ENCODE measurements around the gene TMUB1. TPM values are rescaled to one million over a fixed set of nuclear protein-coding genes. Genes with fewer than 3 reads are reported as not detected.
A peak's percentile ranks its signal among the peaks of the same experiment; 100 is the strongest.

TMUB1 gene
- total RNA-seq, 1 experiment from 2014 or later, result 45.4 TPM

GRCh38 chr7:151091003-151091402 lies 7.7 kb upstream of the TMUB1 start:
- Histone ChIP-seq H3K4me2 (ENCODE audit: insufficient read depth, insufficient read length, low read length) (no peak overlapping the region), H3K18ac (ENCODE audit: insufficient read length, low read depth, low read length) (no peak overlapping the region), H3K4ac (ENCODE audit: low read depth, low read length) (no peak overlapping the region), H2BK5ac (ENCODE audit: insufficient read length, low read length) (no peak overlapping the region), H3K79me1 (ENCODE audit: insufficient read depth, low read depth, low read length, poor library complexity, severe bottlenecking) (peaks cover 6% of the 10 kb centered on the region), H3K14ac (ENCODE audit: insufficient read depth, low read length) (no peak overlapping the region), H4K91ac (ENCODE audit: insufficient read length, low read depth, low read length) (no peak overlapping the region), H2AK5ac (ENCODE audit: insufficient read length, low read length) (no peak overlapping the region), H3K27ac (ENCODE audit: insufficient read length, low read depth, low read length) (no peak overlapping the region), H2BK20ac (ENCODE audit: low read depth, low read length, poor library complexity, severe bottlenecking) (no peak overlapping the region), H3K9ac (ENCODE audit: extremely low read depth, insufficient read length, low read length) (no peak overlapping the region), H2BK120ac (ENCODE audit: low read depth, low read length, poor library complexity, severe bottlenecking) (no peak overlapping the region), H3K56ac (ENCODE audit: insufficient read length, low read depth, low read length) (no peak overlapping the region), H3K27me3 (ENCODE audit: insufficient read depth, low read length) (no peaks in the 10 kb centered on the region; the same call in 1 of the 2 replicates), H3K23me2 (ENCODE audit: insufficient read length, low read depth, low read length, poor library complexity, severe bottlenecking) (peaks cover 13% of the 10 kb centered on the region), H3K79me2 (ENCODE audit: insufficient read depth, low read length) (peaks cover 25% of the 10 kb centered on the region), H4K8ac (replicated peaks; ENCODE audit: insufficient read length, low read depth, low read length) (no peak overlapping the region), H4K20me1 (ENCODE audit: control insufficient read depth, insufficient read depth, insufficient read length) (no peaks in the 10 kb centered on the region), H3K9me3 (ENCODE audit: control insufficient read depth, low read depth, low read length) (no peaks in the 10 kb centered on the region), H2BK15ac (ENCODE audit: low read depth, low read length) (no peak overlapping the region), H2BK12ac (ENCODE audit: insufficient read length, low read depth, low read length) (no peak overlapping the region), H2AFZ (ENCODE audit: low read length) (no peak overlapping the region), H3K23ac (ENCODE audit: insufficient read length, low read depth, low read length) (no peak overlapping the region), H3K4me1 (ENCODE audit: insufficient read depth, low read length) (no peaks in the 10 kb centered on the region), H3T11ph (ENCODE audit: low read length) (no peak overlapping the region), H4K5ac (ENCODE audit: insufficient read length, low read depth, low read length) (no peak overlapping the region)
- Mint-ChIP-seq H3K27ac (peak overlapping the region in 1 of 3 experiments; percentile 76; a peak in 1 of 7 replicates), H3K9me3 (no peaks in the 10 kb centered on the region), H3K27me3 (ENCODE audit: low read depth) (peaks cover 7% of the 10 kb centered on the region), H3K36me3 (ENCODE audit: insufficient read depth in 1 of 3, low read depth in 3 of 3) (peaks cover 0 to 24% (median 5%) of the 10 kb centered on the region in 3 experiments; a peak in 5 of 7 replicates), H3K4me3 (peak overlapping the region in 1 of 2 experiments; percentile 33; a peak in 1 of 5 replicates), H3K4me1 (peaks cover 32 to 36% of the 10 kb centered on the region in 2 experiments)
- no peak for TF ChIP-seq CTCF (conservative IDR thresholded peaks at IDR 0.05)
- WGBS (ENCODE audit: extremely low coverage, insufficient read length, low lambda C conversion rate), result no CpG with 5 or more reads among the region's 7 CpGs
- DNase-seq, result no peak

All from H9 (cell line).